Panc1 (cell line): ENCODE measurements around the gene NUP98. TPM values are rescaled to one million over a fixed set of nuclear protein-coding genes. Genes with fewer than 3 reads are reported as not detected.

Source experiments
- ATAC-seq: fragments of 200-7000 bp; cut with Tn5 transposase; 2 replicates; pipeline ENCODE4 v1.9.1; 2020; ENCODE audit warnings: mild to moderate bottlenecking, moderate library complexity
- BruUV-seq: library from RNA; stranded (reverse); fragments of 400-500 nt; replicated peaks from 2 replicates; lab custom pipeline; 2021; lab: Mats Ljungman, UMichigan
- CTCF ChIA-PET: fragments of 300-600 bp; sonication (Branson Sonifier 250); formaldehyde crosslinking; loops from one replicate; lab custom pipeline; 2022; ENCODE audit warnings: antibody characterized with exemption; lab: Charles Lee
- POLR2A ChIA-PET: fragments of 300-600 bp; sonication (Branson Sonifier 250); formaldehyde crosslinking; loops from one replicate; lab custom pipeline; 2022; ENCODE audit warnings: antibody characterized with exemption; lab: Charles Lee
- DNase-seq: peaks from one replicate; pipeline ENCODE4 v3.0.0-alpha.2; 2010; ENCODE audit warnings: low read depth, low spot score
- H3K27ac ChIP-seq: 2 replicates; pipeline ENCODE4 v1.5.1; 2011; ENCODE audit warnings: mild to moderate bottlenecking, low read length, inconsistent platforms
- H3K27me3 ChIP-seq: fragments of 200-500 bp; sonication (Bioruptor generic); 2 replicates; pipeline ENCODE4 v1.6.0; 2014; ENCODE audit warnings: low read length, inconsistent platforms; ENCODE audit not compliant: control insufficient read depth, insufficient read depth
- H3K36me3 ChIP-seq: fragments of 200-500 bp; sonication (Bioruptor generic); 2 replicates; pipeline ENCODE4 v1.5.1; 2014; ENCODE audit warnings: inconsistent platforms, mild to moderate bottlenecking, low read length, moderate library complexity; ENCODE audit not compliant: control insufficient read depth, insufficient read depth
- H3K4me1 ChIP-seq: 2 replicates; pipeline ENCODE4 v1.5.1; 2011; ENCODE audit warnings: inconsistent platforms, mild to moderate bottlenecking, low read length, moderate library complexity; ENCODE audit not compliant: control insufficient read depth, insufficient read depth
- H3K4me3 ChIP-seq, 2 experiments: 2 replicates each; pipeline ENCODE4 v1.5.1; 2011 to 2012; ENCODE audit warnings: low read depth in 2 of 2, low read length in 2 of 2, mild to moderate bottlenecking in 2 of 2, inconsistent platforms in 1 of 2, moderate library complexity in 1 of 2
- H3K9me3 ChIP-seq: fragments of 200-500 bp; sonication (Bioruptor generic); 2 replicates; pipeline ENCODE4 v1.5.1; 2014; ENCODE audit warnings: low read depth, mild to moderate bottlenecking, inconsistent platforms, low read length, moderate library complexity; ENCODE audit not compliant: control insufficient read depth, insufficient read depth
- CTCF ChIP-seq: fragments of 450-650 bp; IDR thresholded peaks from 2 replicates; pipeline ENCODE4 v1.5.1; 2017; ENCODE audit warnings: mild to moderate bottlenecking
- POLR2AphosphoS5 ChIP-seq: IDR thresholded peaks from 2 replicates; pipeline ENCODE4 v1.6.1; 2012; ENCODE audit warnings: mild to moderate bottlenecking, low read depth, low read length, moderate library complexity
- REST ChIP-seq, 2 experiments: IDR thresholded peaks; 2 replicates each; pipeline ENCODE4 v1.6.1; 2011 to 2012; ENCODE audit warnings: low read depth in 2 of 2, control low read depth in 1 of 2, low read length in 1 of 2, mild to moderate bottlenecking in 1 of 2, moderate library complexity in 1 of 2; ENCODE audit not compliant: insufficient read depth in 1 of 2
- SIN3A ChIP-seq: IDR thresholded peaks from 2 replicates; pipeline ENCODE4 v1.6.1; 2012; ENCODE audit warnings: low read depth, mild to moderate bottlenecking, low read length, moderate library complexity, borderline replicate concordance; ENCODE audit not compliant: insufficient read depth
- TCF7L2 ChIP-seq: IDR thresholded peaks from 2 replicates; pipeline ENCODE4 v1.6.1; 2011; ENCODE audit warnings: mild to moderate bottlenecking, low read depth, low read length, inconsistent platforms
- in situ Hi-C: cut with HindIII; loops from 2 replicates; pipeline ENCODE4 v1.10.0; 2016; ENCODE audit warnings: low sequenced_read_pairs, low pct_unique_long_range_greater_than_20kb
- intact Hi-C: fragments of 100-400 bp; cut with micrococcal nuclease; formaldehyde crosslinking; loops from one replicate; pipeline ENCODE4 v1.10.0; 2022; ENCODE audit not compliant: unreplicated experiment
- total RNA-seq: library from RNA; stranded (reverse); gene quantifications from one replicate; pipeline ENCODE4 v1.2.1, GENCODE V29; 2021; ENCODE audit not compliant: unreplicated experiment

Gene NUP98
- total RNA-seq, 1 experiment from 2014 or later = 244 TPM

- no peak for DNase-seq
- no peaks in the 10 kb centered on the region for H3K27me3 ChIP-seq
- H3K4me1 ChIP-seq = 0 out of 2 replicates have a peak, but pooled peaks cover 3% of the 10 kb centered on the region
- ATAC-seq = no peak
- CTCF ChIA-PET = interaction anchor here (0.7 to 1.0 kb wide), 3 partner anchors 27 to 233 kb away, joined by 3 to 6 read pairs (median 4); no protein-coding TSS in a partner anchor
- in situ Hi-C loops = no loop called here
- intact Hi-C loops = no loop called here
- H3K36me3 ChIP-seq = no peaks in the 10 kb centered on the region; the same call in none of the 2 replicates
- no peak overlapping the region for H3K4me3 ChIP-seq
- POLR2A ChIA-PET = interaction anchor here (0.7 kb wide), 2 partner anchors 16 to 28 kb away, joined by 3 to 4 read pairs; no protein-coding TSS in a partner anchor
- BruUV-seq = no TSS peak
- no peak for TF ChIP-seq REST (IDR thresholded peaks at IDR 0.05; ENCODE audit: insufficient read depth in 1 of 2, low read depth in 2 of 2, low read length in 1 of 2)
- no peak for TF ChIP-seq CTCF
- no peak for TF ChIP-seq POLR2AphosphoS5
- TF ChIP-seq SIN3A = no peak
- no peak for TF ChIP-seq TCF7L2
- H3K9me3 ChIP-seq = no peaks in the 10 kb centered on the region
- no peak overlapping the region for H3K27ac ChIP-seq
These were observed 25.0 kb upstream of the NUP98 start for GRCh38 chr11:3822312-3822711.

- no TSS peak for BruUV-seq
- H3K36me3 ChIP-seq = no peaks in the 10 kb centered on the region; the same call in 1 of the 2 replicates
- H3K27ac ChIP-seq = no peak overlapping the region
- ChIA-PET CTCF (interaction anchor here (0.9 kb wide), 1 partner anchor 28 kb away, joined by 3 read pairs; no protein-coding TSS in a partner anchor), POLR2A (no interaction called here)
- H3K27me3 ChIP-seq = no peaks in the 10 kb centered on the region
- no peak for TF ChIP-seq REST (IDR thresholded peaks at IDR 0.05; ENCODE audit: insufficient read depth in 1 of 2, low read depth in 2 of 2, low read length in 1 of 2)
- no peak for TF ChIP-seq POLR2AphosphoS5
- TF ChIP-seq TCF7L2 = no peak
- TF ChIP-seq SIN3A = no peak
- no peak for TF ChIP-seq CTCF
- intact Hi-C loops = no loop called here
- H3K9me3 ChIP-seq = no peaks in the 10 kb centered on the region
- DNase-seq (no peak), ATAC-seq (no peak)
- in situ Hi-C loops = no loop called here
- H3K4me3 ChIP-seq = no peak overlapping the region
- no peaks in the 10 kb centered on the region for H3K4me1 ChIP-seq
These were observed 23.6 kb upstream of the NUP98 start for GRCh38 chr11:3820971-3821370.
